ENCODE data around the gene PGGT1B.
"Not testable (repeated sequence)": the region's sequence is repeated elsewhere in the genome, so short reads cannot be mapped to it uniquely, and the experiment has no call there.

PGGT1B gene

DNA sequence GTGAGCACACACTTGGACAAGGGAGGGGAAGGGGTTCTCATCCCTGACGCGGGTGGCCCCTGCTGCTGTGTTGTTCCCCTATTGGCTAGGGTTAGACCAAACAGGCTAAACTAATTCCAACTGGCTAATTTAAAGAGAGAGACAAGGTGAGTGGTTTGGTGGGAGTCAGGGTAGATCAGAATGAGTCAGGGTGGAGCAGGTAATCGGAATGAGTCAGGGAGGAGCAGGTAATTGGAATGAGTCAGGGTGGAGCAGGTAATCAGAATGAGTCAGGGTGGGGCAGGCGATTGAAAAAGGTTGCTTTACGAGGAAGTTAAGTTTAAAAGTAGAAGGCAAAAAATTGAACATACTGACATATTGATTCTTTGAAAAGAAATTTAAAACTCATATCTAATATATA, 13.3 kb downstream of the PGGT1B start:
- DNase-seq = not testable (repeated sequence)

DNA sequence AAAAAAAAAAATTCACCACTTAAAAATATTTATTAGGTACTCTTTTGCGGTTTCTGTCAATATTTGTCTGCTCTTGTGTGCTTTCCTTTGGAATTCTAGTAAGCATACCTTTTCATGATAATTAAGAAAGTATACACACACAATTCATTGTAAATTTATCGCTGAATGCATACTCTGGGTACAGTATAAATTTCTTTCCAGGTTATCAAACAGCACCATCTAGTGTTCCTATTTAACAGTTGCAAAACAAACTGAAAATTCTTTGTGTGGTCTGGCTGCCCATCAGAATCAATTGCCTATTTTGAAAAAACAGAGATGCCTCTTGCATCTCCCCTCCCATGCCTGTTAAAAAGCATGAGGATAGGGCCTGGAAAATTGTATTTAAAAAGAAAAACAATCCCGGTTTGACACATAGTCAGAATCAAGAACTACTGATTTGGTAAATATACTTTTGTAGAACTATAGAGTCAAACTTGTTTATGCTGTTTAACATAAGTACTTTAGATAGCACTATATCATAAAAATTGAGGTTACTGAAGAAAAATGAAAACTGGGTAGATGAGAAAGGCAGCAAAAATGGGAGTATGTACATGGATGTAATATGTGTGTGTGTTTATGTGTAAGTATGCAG, 16.2 kb downstream of the PGGT1B start:
- peak; percentile 64 for DNase-seq

DNA sequence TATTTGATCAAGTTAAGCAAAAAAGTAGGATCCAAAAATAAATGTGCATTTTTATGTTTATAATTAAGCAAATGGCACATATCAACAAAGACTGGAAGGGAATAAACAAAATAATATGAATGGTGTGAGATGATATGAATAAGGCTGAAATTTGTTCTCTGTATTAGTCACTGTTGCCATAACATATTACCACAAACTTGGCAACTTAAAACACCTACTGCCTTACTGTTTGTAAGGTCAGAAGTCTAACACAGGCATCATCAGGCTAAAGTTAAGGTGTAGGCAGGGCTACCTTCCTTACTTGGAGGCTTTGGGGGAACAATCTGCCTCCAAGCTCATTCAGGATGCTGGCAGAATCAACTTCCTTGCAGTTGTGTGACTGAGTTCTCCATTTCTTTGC, 19.3 kb downstream of the PGGT1B start:
- no peak for DNase-seq

DNA sequence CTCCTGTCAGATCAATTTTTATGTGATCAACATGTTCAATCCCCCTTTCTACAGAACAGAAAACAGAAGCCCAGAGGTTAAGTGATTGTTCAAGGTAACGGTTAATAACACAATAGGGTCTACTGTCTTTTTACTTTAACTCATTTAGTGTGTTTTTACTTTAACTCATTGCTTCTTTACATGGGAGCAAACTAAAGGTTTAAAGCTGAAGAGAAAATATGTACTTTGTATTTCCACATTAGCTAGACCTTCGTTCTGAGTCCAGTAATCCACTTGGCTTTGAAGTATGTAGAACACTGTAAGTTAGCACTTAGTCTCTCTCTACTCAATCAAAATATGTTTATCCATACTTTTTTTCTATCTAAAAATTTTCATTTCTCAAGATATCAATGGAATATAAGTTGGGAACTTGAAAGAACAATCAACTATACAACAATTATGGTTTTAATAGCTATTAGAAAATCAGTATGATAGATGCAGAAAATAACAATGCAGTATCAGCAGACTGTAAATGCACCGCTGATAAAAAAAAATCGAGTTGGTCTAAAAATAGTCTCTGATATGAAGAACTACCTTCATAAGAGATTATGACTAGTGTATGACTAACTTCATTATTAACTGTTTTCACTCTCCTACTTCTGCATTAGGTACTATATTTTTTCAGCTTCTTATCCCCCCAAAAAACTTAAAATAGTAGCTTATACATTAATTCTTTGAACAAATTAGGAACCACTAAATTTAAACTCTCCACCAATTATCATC, 20.6 kb downstream of the PGGT1B start:
- DNase-seq = no peak

DNA sequence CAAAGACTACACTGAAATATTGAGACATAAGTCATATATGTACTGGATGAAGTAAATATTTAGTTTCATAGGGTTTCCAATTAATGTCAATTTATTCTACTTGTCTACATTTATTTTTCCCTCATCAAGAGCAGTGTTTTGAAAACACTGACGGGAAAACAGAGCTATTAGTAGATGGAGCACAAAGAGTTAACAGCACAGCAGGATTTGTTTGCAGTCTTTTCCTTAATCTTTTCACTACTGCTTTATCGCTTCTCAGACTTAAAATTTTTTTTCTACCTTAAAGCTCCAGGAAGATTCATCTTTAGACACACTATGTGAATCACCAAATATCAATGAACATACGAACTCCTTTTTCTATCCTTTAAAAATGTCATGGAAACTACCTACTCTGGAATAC, 25.6 kb downstream of the PGGT1B start:
- no peak for DNase-seq

DNA sequence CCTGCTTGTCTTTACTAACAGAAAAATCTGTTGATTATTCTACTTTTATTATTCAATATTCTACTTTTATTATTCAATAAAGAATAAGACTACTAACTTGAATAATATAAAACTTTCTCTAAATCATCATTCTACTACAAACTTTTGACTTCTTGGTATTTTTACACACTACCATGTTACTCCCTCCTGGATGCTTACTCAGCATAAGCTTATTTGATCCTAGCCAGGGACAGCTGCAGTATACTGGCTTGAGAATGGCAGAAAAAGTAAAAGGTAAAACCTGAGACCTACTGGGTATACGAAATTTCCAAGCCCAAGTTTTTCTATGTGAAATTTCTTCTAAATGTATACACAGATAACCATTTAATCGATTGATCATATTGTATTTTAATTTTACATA, 26.1 kb downstream of the PGGT1B start:
- DNase-seq = no peak

DNA sequence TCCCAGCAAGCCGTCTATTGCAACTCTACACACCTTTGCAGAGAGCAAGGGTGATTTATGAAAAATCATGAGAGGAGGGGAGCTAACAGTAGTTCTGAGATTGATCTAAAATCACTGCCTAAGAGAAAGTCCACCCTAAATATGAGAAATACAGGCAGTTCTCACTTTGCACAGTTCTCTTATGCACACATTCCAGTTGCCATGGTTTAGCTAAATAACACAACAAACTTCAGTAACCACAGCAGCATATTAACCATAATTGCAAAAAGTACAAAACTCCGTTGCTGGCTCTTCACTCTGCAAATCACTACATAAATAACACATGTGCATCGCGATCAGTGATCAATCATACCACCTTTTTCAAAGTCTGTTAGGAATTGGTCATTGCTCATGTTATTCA, 31.1 kb downstream of the PGGT1B start:
- DNase-seq = no peak

DNA sequence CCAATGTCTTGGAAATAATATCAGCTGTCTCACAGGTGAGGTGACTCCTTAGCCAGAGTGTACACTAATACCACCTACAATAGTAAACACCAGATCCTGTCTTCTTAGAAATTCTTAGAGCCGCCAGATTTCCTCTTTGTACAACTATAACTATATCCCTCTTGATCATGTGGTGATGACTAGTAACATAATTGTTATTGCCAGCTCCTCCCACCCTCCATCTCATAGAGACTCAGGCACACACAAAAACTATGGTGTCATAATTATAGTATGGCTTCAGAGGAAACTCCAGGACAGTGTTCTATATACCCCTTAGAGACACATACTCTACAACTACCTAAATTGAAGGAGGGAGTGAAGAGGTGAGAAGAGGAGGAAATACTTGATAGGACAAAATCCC, 33.1 kb downstream of the PGGT1B start:
- peak; percentile 15 for DNase-seq

DNA sequence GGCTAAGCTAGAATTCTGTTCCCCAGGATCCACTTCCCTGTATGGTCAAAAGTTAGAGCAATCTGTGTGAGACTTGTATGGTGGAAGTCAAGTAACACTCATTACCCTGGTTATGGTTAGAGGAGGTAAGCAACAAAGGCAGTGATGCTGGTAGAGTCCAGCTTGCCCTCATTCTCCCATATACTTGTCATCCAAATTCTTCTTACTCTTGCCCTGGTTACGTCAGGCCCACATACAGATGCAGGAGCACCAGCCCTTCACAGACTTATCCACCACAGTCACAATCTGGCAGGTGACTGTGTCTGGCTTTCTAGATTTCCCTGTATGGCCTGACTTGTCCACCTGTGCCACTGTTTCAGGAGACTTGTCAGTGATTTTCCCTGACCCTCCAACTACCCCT, 35.4 kb downstream of the PGGT1B start:
- DNase-seq = no peak

DNA sequence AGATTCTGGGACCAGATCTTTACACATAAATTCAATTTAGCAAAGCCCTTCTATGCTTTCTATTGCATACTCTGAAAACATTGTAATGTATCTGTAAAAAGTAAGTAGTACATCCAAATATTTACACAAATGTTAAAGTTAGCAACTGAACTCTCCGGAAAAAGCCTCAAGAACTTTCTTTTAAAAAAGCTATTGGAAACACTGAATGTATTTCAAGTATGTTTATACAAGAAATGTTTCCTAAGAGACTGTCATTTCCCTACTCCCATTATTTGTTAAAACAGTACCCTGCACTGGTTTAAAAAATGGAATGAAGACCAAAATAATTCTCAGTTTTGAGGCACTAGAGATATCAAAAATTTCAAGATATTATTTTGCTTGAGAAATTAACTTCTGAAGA, 48.1 kb downstream of the PGGT1B start:
- no peak for DNase-seq

DNA sequence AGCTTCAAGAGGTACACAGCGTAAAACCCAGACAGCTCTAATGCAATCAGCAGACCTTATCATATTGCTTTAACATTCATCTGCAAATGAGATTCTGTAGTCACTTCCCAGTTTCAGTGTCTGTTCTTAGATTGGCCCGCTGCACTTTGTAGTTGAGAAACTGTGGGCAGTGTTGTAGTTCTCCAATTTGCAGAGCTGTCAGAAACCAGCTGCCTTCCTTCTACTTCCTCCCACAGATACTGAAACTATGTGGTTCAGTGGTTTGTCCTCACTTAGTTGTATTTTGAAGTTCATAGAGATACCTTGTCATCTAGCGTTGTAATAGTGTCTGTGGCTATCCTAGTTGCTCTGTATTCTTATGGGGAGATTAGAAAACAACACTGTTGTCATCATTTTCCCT, 53.4 kb downstream of the PGGT1B start:
- DNase-seq = peak; percentile 93

DNA sequence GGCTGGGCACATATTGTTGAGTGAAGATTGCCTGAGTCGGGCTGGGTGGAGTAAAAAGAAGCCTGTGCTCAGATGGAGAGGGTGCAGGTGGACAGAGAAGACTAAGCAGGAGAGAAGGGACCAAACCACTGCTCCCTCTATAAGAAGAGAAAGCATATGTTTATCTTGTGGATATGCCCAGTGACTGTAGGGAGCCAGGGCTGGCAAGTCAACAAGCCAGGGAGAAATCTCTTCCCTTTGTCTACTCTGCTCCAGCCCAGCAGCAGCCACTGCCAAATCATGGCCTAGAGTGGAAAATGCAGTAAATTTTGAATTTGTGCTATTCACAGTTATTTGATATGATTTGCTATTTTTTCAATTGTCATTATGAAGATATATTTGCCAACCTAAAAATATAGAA, 59.7 kb downstream of the PGGT1B start:
- no peak for DNase-seq

DNA sequence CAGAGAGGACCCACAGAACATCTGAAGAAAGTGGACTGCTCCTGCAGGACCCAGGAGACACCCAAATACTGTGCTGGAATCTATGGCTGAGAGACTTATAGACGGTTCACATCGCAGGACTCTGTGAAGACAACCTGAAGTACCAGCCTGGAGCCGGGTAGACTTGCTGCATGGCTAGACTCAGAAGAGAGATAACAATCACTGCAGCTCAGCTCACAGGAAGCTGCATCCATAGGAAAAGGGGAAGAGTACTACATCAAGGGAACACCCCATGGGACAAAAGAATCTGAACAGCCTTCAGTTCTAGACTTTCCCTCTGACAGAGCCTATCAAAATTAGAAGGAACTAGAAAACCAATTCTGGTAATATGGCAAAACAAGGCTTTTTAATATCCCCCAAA, 66.5 kb downstream of the PGGT1B start:
- DNase-seq = no peak

DNA sequence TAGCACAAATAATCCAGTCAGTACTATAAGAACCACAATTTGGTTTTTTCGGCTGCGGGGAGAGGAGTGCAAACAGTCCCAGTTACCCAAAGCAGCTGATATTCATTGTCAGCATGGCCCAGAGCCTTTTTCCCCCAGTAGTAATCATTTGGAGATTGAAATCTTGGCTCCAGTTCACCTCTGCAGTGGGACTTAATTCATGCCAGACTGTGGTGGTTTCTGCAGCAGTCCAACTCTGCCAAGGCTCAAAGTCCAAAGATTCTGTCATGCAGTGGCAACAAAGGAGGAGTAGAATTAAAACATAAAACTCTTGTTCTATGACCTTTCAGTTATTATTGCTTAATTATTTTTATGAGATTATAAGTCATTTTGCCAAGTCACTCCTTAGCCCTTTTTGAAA, 68.0 kb downstream of the PGGT1B start:
- DNase-seq = no peak

DNA sequence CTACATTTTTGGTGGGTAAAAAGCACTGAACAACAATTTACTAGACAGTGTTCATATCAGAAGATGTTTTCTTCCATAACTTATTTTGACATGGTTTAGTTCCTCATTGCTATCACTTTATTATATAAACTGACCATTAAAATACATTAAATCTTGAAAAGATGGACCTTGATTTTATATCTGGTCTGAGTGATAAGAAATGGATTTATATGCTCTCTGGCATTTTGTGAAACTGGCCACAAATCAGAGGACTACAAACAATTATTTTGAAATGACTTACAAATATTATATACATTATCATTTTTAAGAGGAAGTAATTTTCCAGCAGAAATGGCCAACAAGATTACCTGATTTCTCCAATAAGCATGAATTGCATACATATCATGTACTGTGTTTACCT, 69.4 kb downstream of the PGGT1B start:
- DNase-seq = no peak

DNA sequence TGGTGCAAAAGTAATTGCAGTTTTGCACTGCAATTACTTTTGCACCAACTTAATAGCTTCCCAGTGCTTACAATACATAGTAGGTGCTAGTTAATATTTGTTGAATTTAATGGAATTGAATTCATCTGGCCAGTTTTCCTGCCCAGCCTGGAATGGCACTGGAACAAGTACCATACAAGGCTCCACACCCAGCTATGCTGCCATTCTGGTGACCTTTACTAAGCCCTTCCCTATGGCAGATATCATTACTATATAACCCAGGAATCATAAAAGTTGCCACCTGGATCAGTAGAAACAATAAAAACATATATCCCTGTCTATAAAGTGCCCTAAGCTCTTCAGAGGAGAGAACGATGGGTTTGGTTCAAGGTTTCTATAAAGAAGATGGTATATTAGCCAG, 70.6 kb downstream of the PGGT1B start:
- DNase-seq = no peak

DNA sequence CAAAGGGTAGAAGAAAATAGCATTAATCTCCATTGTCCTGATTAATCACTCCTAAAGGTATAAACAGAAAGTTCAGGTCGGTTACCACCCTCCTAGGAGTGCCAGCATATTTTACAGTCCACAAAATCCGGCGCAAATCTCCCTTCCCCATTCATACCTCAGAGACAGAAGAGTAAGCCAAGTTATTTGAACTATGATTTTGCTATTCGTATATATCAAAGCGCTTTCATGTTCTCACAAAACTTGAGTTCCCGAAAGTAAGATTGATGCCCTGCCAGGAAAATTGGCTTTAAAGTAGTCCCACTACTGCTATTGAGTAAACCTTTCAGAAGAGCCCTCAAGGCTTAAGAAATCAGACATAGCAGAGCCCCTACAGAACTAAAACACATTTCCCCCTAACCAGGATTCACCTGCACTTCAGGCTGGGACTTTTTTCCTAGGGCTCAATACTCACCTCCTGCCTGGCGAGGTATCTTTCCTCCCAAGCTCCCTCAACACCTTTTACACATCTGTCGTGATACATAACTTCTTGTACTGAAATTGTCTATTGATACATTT, 71.1 kb downstream of the PGGT1B start:
- DNase-seq = no peak

DNA sequence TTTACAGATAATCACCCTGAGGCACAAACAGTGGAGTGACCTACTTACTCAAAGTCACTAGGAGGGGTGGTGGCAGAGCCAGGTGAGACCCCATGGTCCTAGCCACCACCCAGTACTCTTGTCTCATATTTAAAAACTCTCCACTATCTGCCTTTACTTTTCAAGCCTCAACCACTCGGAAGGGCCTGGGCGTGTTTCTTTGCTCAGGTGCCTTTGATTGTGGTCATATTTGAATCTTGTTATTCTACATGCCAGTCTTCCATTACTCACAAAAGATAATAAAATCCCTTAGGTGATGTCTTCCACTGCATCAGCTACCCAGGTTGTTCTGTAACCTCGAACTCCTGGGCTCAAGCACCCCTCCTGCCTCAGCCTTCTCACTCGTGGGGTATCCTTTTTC, 72.3 kb downstream of the PGGT1B start:
- no peak for DNase-seq

DNA sequence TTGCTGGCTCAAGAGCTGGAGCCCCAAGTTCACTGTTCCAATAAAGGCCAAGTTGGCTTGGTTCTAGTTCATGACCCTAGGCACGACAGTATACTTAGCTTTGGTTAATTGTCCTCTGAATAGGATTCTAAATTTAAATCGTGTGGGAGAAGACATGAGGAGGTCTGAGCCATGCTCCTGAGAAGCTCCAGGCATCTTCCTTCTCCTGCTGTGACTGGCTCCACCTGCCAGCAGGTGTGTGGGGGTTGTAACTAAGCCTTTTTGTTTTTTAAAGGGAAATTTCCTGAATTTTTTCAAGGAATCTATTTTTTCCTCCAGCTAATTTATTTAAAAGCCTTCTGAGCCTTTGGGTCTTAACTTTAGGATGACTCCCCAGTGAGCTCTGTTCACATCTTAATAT, 72.8 kb downstream of the PGGT1B start:
- no peak for DNase-seq

DNA sequence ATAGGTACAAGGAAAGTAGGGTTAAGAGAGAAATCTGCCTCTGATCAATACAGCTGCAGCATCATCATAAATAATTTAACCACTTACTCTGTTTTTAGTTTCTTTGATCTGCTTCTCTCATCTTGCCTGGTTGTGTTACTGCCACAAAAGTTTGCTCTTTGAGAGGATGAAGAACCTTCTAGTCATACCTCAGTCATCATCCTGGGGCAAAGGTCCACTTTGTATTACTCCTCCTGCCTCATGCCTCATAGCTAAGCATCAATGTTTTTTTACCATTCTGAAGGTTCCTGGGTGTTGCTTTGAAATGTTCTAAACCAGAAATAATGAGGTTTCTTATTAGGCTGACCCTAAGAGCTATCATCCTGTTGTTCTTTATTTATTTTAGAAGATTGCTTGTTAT, 75.9 kb downstream of the PGGT1B start:
- DNase-seq = no peak

DNA sequence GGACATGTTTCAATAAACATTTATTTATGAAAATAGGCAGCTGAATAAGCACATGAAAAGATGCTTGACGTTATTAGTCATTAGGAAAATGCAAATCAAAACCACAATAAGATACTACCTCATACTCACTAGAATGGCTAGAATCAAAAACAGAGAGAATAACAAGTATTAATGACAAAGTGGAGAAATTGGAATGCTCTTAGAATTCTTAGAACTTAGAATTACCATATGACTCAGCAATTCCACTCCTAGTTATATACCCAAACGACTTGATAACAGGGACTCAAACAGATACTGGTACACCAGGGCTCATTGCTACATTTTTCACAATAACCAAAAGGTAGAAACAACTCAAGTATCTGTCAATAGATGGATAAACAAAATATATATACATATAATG, 77.9 kb downstream of the PGGT1B start:
- no peak for DNase-seq

DNA sequence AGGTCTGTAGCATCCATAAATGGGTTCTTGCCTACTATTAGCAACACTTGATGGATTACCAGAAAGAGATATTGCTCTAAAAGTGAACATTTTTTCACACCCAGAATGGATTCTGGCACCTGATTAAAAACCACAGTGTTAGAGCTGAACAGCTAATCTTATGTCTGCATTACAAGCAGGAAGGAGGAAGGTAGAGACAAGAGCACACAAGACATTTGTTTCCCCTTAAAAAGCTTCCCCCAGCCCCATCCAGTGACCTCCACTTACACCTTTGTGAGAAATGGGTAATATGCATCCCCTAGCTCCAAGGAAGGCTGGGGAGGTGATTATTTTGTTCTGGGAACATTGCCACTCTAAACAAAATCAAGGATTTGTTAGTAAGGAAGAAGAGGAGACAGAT, 80.9 kb downstream of the PGGT1B start:
- DNase-seq = no peak

DNA sequence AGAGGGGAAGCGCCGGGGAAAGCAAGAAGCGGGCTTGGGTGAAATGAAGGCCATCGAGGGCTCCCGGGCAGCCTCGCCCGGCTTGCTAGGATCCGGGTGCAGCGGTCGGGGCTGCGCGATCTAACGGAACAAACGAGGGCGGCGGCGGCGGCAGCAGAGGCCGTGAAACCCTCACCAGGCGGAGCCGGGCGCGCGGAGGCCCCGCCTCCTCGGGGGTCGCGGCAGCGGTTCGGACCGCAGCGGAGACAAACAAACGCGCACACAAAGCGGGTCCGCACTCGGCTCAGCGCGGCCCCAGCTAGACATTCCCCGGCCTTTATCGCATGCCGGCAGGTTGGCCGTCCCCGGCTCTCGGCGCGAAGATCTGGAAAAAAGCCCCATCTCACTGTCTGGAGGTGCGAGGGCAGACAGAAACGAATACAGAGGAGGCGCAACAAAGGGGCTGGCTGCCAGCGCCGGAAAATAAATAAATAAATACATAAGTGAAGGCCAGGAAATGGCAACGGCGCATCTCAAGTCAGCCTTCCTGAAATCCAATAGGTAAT, 82.4 kb downstream of the PGGT1B start:
- DNase-seq = peak; percentile 26

DNA sequence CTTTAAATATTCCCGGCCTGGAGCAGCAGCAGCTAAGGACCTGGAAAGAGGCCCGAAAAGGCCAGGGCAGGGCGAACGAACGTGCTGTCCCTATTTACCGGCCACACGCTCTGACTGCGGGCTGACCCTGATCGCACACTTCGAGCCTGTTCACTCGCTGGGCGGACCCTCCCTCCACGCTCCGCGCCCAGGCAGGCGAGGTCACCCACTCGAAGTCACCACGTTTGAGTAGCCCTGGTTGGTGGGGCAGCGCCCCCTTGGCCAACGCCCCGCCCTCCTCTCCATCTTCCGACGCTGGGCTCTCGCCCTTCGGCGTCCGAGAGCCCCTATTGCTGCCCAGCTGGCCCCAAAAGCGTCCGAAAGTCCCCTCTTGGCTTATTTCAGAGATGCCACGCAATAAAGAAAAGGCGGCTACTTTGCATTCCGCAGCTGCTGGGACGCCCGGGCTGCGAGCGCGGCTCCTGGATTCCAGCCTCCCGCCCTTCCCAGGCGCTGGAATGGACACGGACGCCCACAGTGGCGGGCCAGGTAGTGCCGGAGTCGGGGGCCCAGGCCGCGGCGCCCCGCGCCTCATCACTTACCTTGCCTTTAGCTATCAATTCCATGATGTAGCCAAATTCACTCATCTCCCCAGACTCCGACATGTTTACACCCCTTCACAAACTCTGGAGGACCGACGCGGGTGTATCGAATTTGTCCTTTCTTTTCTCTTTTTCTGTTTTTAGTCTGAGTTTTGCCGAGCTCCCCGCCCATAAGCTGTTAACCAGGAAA, 83.1 kb downstream of the PGGT1B start:
- no peak for DNase-seq

All from suppressor macrophage treated with lipopolysaccharide for 4 hours (primary cell).